Liver (tissue), 9 donors: Measurements from ENCODE around the gene CEMIP. TPM values are rescaled to one million over a fixed set of nuclear protein-coding genes. Genes with fewer than 3 reads are reported as not detected.

Source experiments
- DNase-seq: peaks from one replicate; pipeline ENCODE4 v3.0.0-alpha.2; 2017; ENCODE audit warnings: low spot score
- H3K27ac ChIP-seq, 2 donors: one replicate each; pipeline ENCODE4 v1.7.0; 2013; ENCODE audit warnings: inconsistent platforms in 2 of 2, low read length in 2 of 2, control low read depth in 1 of 2, low read depth in 1 of 2, mild to moderate bottlenecking in 1 of 2
- H3K27me3 ChIP-seq, 4 donors: one replicate each; pipeline versions ENCODE4 v1.6.1 to v1.7.0; 2013; ENCODE audit warnings: low read length in 3 of 4, inconsistent platforms in 1 of 4, mild to moderate bottlenecking in 1 of 4, moderate library complexity in 1 of 4; ENCODE audit not compliant: control insufficient read depth in 4 of 4, insufficient read depth in 4 of 4
- H3K36me3 ChIP-seq, 4 donors: one replicate each; pipeline versions ENCODE4 v1.6.1 to v1.7.0; 2013; ENCODE audit warnings: low read length in 3 of 4, mild to moderate bottlenecking in 3 of 4, low read depth in 1 of 4, moderate library complexity in 1 of 4; ENCODE audit not compliant: control insufficient read depth in 4 of 4, insufficient read depth in 3 of 4
- H3K4me1 ChIP-seq, 4 donors: one replicate each; pipeline versions ENCODE4 v1.6.1 to v1.7.0; 2013; ENCODE audit warnings: low read length in 3 of 4, mild to moderate bottlenecking in 3 of 4, moderate library complexity in 1 of 4; ENCODE audit not compliant: control insufficient read depth in 4 of 4, insufficient read depth in 4 of 4
- H3K4me3 ChIP-seq, 3 donors: one replicate each; pipeline versions ENCODE4 v1.6.1 to v1.7.0; 2013; ENCODE audit warnings: low read length in 3 of 3, control low read depth in 1 of 3, low read depth in 1 of 3, mild to moderate bottlenecking in 1 of 3
- H3K9ac ChIP-seq, 2 donors: one replicate each; pipeline ENCODE4 v1.7.0; 2013; ENCODE audit warnings: low read length in 2 of 2, mild to moderate bottlenecking in 2 of 2, moderate library complexity in 2 of 2, control low read depth in 1 of 2, low read depth in 1 of 2
- H3K9me3 ChIP-seq, 4 donors: one replicate each; pipeline versions ENCODE4 v1.6.1 to v1.7.0; 2013; ENCODE audit warnings: low read length in 3 of 4; ENCODE audit not compliant: control insufficient read depth in 4 of 4
- CTCF ChIP-seq: fragments of 150-350 bp; IDR thresholded peaks from 2 replicates; pipeline ENCODE4 v1.5.1; 2017; ENCODE audit warnings: improper control_type of control experiment, low read depth, low read length; ENCODE audit not compliant: missing input control
- EGR1 ChIP-seq, 2 donors: IDR thresholded peaks; 2 replicates each; pipeline ENCODE4 v1.6.1; 2016 to 2018; ENCODE audit warnings: antibody characterized with exemption in 2 of 2, low read depth in 2 of 2
- FOXA1 ChIP-seq: IDR thresholded peaks from 2 replicates; pipeline ENCODE4 v1.6.1; 2016; ENCODE audit warnings: antibody characterized with exemption
- FOXA2 ChIP-seq: IDR thresholded peaks from 2 replicates; pipeline ENCODE4 v1.6.1; 2016; ENCODE audit warnings: antibody characterized with exemption
- GABPA ChIP-seq, 2 donors: IDR thresholded peaks in 1 of 2; conservative IDR thresholded peaks in 1 of 2; 2 replicates each; pipeline ENCODE4 v1.6.1; 2016; ENCODE audit warnings: antibody characterized with exemption in 2 of 2, mild to moderate bottlenecking in 1 of 2, moderate library complexity in 1 of 2
- HNF4A ChIP-seq, 2 donors: conservative IDR thresholded peaks; 2 replicates each; pipeline ENCODE4 v1.6.1; 2016; ENCODE audit warnings: antibody characterized with exemption in 2 of 2, mild to moderate bottlenecking in 2 of 2
- HNF4G ChIP-seq: IDR thresholded peaks from 2 replicates; pipeline ENCODE4 v1.6.1; 2016; ENCODE audit warnings: antibody characterized with exemption
- JUND ChIP-seq, 2 donors: IDR thresholded peaks; 2 replicates each; pipeline ENCODE4 v1.6.1; 2016; ENCODE audit warnings: antibody characterized with exemption in 2 of 2
- NR2F2 ChIP-seq: IDR thresholded peaks from 2 replicates; pipeline ENCODE4 v1.6.1; 2016; ENCODE audit warnings: antibody characterized with exemption
- RAD21 ChIP-seq, 2 donors: IDR thresholded peaks; 2 replicates each; pipeline ENCODE4 v1.6.1; 2016; ENCODE audit warnings: antibody characterized with exemption in 2 of 2, mild to moderate bottlenecking in 2 of 2
- RXRA ChIP-seq, 2 donors: IDR thresholded peaks; 2 replicates each; pipeline ENCODE4 v1.6.1; 2017 to 2018; ENCODE audit warnings: antibody characterized with exemption in 2 of 2, mild to moderate bottlenecking in 1 of 2
- SP1 ChIP-seq: IDR thresholded peaks from 2 replicates; pipeline ENCODE4 v1.6.1; 2018; ENCODE audit warnings: antibody characterized with exemption, mild to moderate bottlenecking
- TAF1 ChIP-seq: conservative IDR thresholded peaks from 2 replicates; pipeline ENCODE4 v1.6.1; 2016; ENCODE audit warnings: antibody characterized with exemption, mild to moderate bottlenecking
- YY1 ChIP-seq: IDR thresholded peaks from 2 replicates; pipeline ENCODE4 v1.6.1; 2016; ENCODE audit warnings: antibody characterized with exemption, mild to moderate bottlenecking
- ZBTB33 ChIP-seq: IDR thresholded peaks from 2 replicates; pipeline ENCODE4 v1.6.1; 2016; ENCODE audit warnings: antibody characterized with exemption
- WGBS: extraction: QIAGEN DNeasy Blood & Tissue Kit; methylation state at CpG from one replicate; pipeline ENCODE4 v1.1.7; 2013; 5-methylcytosine and 5-hydroxymethylcytosine counted together
- polyA plus RNA-seq, 2 donors: library from polyadenylated mRNA; stranded (reverse) in 1 of 2; unstranded in 1 of 2; fragments of 200-250 nt in 1 of 2; fragments of >200 nt in 1 of 2; fragmentation: Nextera tagmentation in 1 of 2; extraction: Ambion mirVana in 1 of 2; gene quantifications; one replicate each; pipeline versions ENCODE4 v1.2.1 to v1.2.3, GENCODE V29; 2013 to 2015
- total RNA-seq, 2 donors: library from RNA; depleted of rRNA; stranded (reverse); fragments of >200 nt; gene quantifications; one replicate each; pipeline ENCODE4 v1.2.3, GENCODE V29; 2014
- TF ChIP-seq, protein P1 (sequence below): IDR thresholded peaks from 2 replicates; pipeline ENCODE4 v1.6.1; 2016; ENCODE audit warnings: antibody characterized with exemption, mild to moderate bottlenecking
- TF ChIP-seq, protein P2 (sequence below): IDR thresholded peaks from 2 replicates; pipeline ENCODE4 v1.6.1; 2016; ENCODE audit warnings: antibody characterized with exemption
- TF ChIP-seq, protein P3 (sequence below): IDR thresholded peaks from 2 replicates; pipeline ENCODE4 v1.6.1; 2016; ENCODE audit warnings: antibody characterized with exemption
- donor health status: healthy.
- donor health status: healthy.
- donor health status: healthy.
- donor health status: healthy.
- donor health status: healthy.

CEMIP gene
- total and polyA plus RNA-seq, 4 donors: under 0.01 to 0.89 (median 0.21) TPM

DNA sequence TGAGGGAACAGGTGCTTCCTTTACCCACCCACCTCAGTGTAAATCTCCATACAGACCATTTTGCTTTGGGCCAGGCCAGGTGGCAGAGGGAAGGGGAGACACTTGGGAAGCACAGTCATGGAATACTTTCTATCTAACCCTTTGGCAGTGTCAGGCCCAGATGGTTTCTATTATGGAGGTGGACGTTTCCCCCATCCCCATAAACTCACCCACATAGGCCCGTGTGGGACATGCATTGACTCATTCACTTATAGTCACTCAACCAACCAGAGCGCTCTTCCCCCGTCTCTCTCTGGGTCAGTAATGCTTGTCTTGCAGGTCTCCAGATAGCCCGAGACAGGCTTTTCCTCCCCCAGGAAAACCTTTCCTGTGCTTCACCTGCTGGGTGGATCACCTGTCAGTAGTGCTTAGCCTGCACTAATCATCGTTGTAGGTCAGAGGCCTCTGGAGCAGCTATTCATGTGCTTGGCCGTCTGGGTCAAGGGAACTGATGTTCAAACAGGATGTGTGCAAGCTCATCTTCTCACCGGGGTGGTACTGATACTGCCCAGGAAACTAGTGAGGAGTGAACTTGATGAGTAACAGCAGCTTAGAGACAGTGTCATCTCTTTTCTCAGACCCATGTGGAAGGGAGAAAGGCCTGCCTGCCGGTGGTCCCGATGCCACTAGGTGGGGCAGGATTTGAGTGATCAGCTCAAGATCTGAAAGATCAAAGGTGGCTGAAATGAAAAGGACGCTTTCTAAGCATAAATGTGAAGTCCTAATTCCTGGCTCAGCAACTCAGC is 67.1 kb downstream of the CEMIP start:
- H3K36me3 ChIP-seq: no peaks in the 10 kb centered on the region
- H3K4me3 ChIP-seq: no peak overlapping the region
- H3K4me1 ChIP-seq: no peaks in the 10 kb centered on the region
- WGBS: 63% methylated on average over 11 of the region's 11 CpGs
- peaks cover 0 to 9% (median under 1%) of the 10 kb centered on the region in 4 donors for H3K27me3 ChIP-seq
- H3K9me3 ChIP-seq: no peaks in the 10 kb centered on the region
- H3K9ac ChIP-seq: no peak overlapping the region
- TF ChIP-seq ZBTB33: no peak
- TF ChIP-seq HNF4G: no peak
- no peak for TF ChIP-seq RXRA (IDR thresholded peaks at IDR 0.05)
- TF ChIP-seq, protein P1, sequence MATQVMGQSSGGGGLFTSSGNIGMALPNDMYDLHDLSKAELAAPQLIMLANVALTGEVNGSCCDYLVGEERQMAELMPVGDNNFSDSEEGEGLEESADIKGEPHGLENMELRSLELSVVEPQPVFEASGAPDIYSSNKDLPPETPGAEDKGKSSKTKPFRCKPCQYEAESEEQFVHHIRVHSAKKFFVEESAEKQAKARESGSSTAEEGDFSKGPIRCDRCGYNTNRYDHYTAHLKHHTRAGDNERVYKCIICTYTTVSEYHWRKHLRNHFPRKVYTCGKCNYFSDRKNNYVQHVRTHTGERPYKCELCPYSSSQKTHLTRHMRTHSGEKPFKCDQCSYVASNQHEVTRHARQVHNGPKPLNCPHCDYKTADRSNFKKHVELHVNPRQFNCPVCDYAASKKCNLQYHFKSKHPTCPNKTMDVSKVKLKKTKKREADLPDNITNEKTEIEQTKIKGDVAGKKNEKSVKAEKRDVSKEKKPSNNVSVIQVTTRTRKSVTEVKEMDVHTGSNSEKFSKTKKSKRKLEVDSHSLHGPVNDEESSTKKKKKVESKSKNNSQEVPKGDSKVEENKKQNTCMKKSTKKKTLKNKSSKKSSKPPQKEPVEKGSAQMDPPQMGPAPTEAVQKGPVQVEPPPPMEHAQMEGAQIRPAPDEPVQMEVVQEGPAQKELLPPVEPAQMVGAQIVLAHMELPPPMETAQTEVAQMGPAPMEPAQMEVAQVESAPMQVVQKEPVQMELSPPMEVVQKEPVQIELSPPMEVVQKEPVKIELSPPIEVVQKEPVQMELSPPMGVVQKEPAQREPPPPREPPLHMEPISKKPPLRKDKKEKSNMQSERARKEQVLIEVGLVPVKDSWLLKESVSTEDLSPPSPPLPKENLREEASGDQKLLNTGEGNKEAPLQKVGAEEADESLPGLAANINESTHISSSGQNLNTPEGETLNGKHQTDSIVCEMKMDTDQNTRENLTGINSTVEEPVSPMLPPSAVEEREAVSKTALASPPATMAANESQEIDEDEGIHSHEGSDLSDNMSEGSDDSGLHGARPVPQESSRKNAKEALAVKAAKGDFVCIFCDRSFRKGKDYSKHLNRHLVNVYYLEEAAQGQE: no peak
- no peak for TF ChIP-seq HNF4A (conservative IDR thresholded peaks at IDR 0.05)
- TF ChIP-seq FOXA1: no peak
- TF ChIP-seq, protein P2, sequence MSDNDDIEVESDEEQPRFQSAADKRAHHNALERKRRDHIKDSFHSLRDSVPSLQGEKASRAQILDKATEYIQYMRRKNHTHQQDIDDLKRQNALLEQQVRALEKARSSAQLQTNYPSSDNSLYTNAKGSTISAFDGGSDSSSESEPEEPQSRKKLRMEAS: no peak
- TF ChIP-seq RAD21 (IDR thresholded peaks at IDR 0.05): no peak
- no peak for TF ChIP-seq FOXA2
- no peak for TF ChIP-seq EGR1 (IDR thresholded peaks at IDR 0.05; ENCODE audit: low read depth in 2 of 2)
- TF ChIP-seq JUND (IDR thresholded peaks at IDR 0.05): no peak
- TF ChIP-seq, protein P3, sequence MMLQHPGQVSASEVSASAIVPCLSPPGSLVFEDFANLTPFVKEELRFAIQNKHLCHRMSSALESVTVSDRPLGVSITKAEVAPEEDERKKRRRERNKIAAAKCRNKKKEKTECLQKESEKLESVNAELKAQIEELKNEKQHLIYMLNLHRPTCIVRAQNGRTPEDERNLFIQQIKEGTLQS: no peak
- TF ChIP-seq NR2F2: no peak
- TF ChIP-seq TAF1: no peak
- TF ChIP-seq SP1: no peak
- TF ChIP-seq GABPA (IDR thresholded peaks at IDR 0.05 in 1 of 2, conservative IDR thresholded peaks at IDR 0.05 in 1 of 2): no peak
- no peak for TF ChIP-seq YY1
- TF ChIP-seq CTCF: no peak
- H3K27ac ChIP-seq: no peak overlapping the region
- DNase-seq: no peak
